ENCODE data around the gene ERC2.

- TF ChIP-seq CTCF (IDR thresholded peaks at IDR 0.05) (no peak), POLR2AphosphoS5 (IDR thresholded peaks at IDR 0.05) (no peak), EP300 (IDR thresholded peaks at IDR 0.05) (no peak), POLR2A (IDR thresholded peaks at IDR 0.05) (no peak)
Observed at GRCh38 chr3:55607844-55608243, 860.4 kb downstream of the ERC2 start.
